Choroid plexus epithelial cell (primary cell): ENCODE results near the gene MOK.

ENCODE experiments used
- DNase-seq: peaks from one replicate; pipeline ENCODE4 v3.0.0-alpha.2; 2010; ENCODE audit warnings: low read depth
- H3K4me3 ChIP-seq: 2 replicates; pipeline ENCODE4 v1.5.1; 2011; ENCODE audit warnings: low read depth, mild to moderate bottlenecking, control low read depth, low read length, moderate library complexity
- CTCF ChIP-seq: conservative IDR thresholded peaks from 2 replicates; pipeline ENCODE4 v1.5.1; 2011; ENCODE audit warnings: low read depth, mild to moderate bottlenecking, control low read depth, inconsistent platforms, low read length, moderate library complexity

The MOK gene

GRCh38 chr14:102188187-102188586, 116.8 kb downstream of the MOK start:
- DNase-seq: no peak
- H3K4me3 ChIP-seq: no peak overlapping the region
- no peak for TF ChIP-seq CTCF

- no peak overlapping the region for H3K4me3 ChIP-seq
- DNase-seq: no peak
Observed at GRCh38 chr14:102187568-102188001, 117.4 kb downstream of the MOK start.

GRCh38 chr14:102187044-102187443, 117.9 kb downstream of the MOK start:
- no peak overlapping the region for H3K4me3 ChIP-seq
- TF ChIP-seq CTCF: no peak
- peak; percentile 82 for DNase-seq

More at GRCh38 chr14:102187568-102188001, 117.4 kb downstream of the MOK start:
- no peak for TF ChIP-seq CTCF

GRCh38 chr14:102185360-102185759, 119.6 kb downstream of the MOK start:
- DNase-seq: no peak
- TF ChIP-seq CTCF: no peak
- no peak overlapping the region for H3K4me3 ChIP-seq

- no peak for DNase-seq
- TF ChIP-seq CTCF: no peak
- no peak overlapping the region for H3K4me3 ChIP-seq
Observed at GRCh38 chr14:102184316-102185035, 120.5 kb downstream of the MOK start.

- no peak for DNase-seq
- TF ChIP-seq CTCF: no peak
- H3K4me3 ChIP-seq: no peak overlapping the region
Observed at GRCh38 chr14:102183886-102184285, 121.1 kb downstream of the MOK start.

GRCh38 chr14:102182936-102183619, 121.9 kb downstream of the MOK start:
- peak; percentile 27 for DNase-seq
- no peak overlapping the region for H3K4me3 ChIP-seq
- TF ChIP-seq CTCF: no peak
